Adrenal gland (tissue), 12 donors: Measurements from ENCODE around the gene PTDSS2. TPM values are rescaled to one million over a fixed set of nuclear protein-coding genes. Genes with fewer than 3 reads are reported as not detected.

Experiments
- DNase-seq, 7 donors: peaks; one replicate each; pipeline ENCODE4 v3.0.0-alpha.2; 2019 to 2020
- H3K27ac ChIP-seq, 5 donors: fragments of 200-600 bp; sonication (generic) in 4 of 5; 1 replicate in 3 of 5; 2 replicates in 2 of 5; pipeline versions ENCODE4 v1.5.1 to v1.8.0; 2016 to 2020; ENCODE audit warnings: mild to moderate bottlenecking in 1 of 5
- H3K27me3 ChIP-seq: fragments of 200-600 bp; 2 replicates; pipeline ENCODE4 v1.8.0; 2021
- H3K36me3 ChIP-seq, 2 donors: fragments of 200-600 bp; replicated peaks in 1 of 2; 1 replicate in 1 of 2; 2 replicates in 1 of 2; pipeline versions ENCODE4 v1.5.1 to v1.8.0; 2018 to 2022
- H3K4me1 ChIP-seq, 2 donors: fragments of 200-600 bp; replicated peaks in 1 of 2; 1 replicate in 1 of 2; 2 replicates in 1 of 2; pipeline versions ENCODE4 v1.5.1 to v1.8.0; 2018 to 2021
- H3K4me3 ChIP-seq, 4 donors: fragments of 200-600 bp; sonication (generic) in 3 of 4; one replicate each; pipeline ENCODE4 v1.5.1; 2016 to 2018
- H3K9me3 ChIP-seq, 3 donors: fragments of 200-600 bp; sonication (generic) in 1 of 3; replicated peaks in 1 of 3; 1 replicate in 2 of 3; 2 replicates in 1 of 3; pipeline versions ENCODE4 v1.5.1 to v1.8.0; 2016 to 2021
- CTCF ChIP-seq, 6 experiments: fragments of 450-650 bp in 4 of 6; fragments of 200-600 bp in 2 of 6; sonication (generic) in 1 of 6; IDR thresholded peaks; 1 replicate in 5 of 6; 2 replicates in 1 of 6; pipeline versions ENCODE4 v1.5.1 to v1.8.0; 2016 to 2021; ENCODE audit warnings: antibody characterized with exemption in 6 of 6, mild to moderate bottlenecking in 2 of 6, moderate library complexity in 1 of 6
- POLR2A ChIP-seq, 2 donors: fragments of 450-650 bp; IDR thresholded peaks; one replicate each; pipeline ENCODE4 v1.6.1; 2017; ENCODE audit warnings: antibody characterized with exemption in 2 of 2, mild to moderate bottlenecking in 2 of 2, moderate library complexity in 1 of 2
- WGBS, 4 donors: extraction: QIAGEN DNeasy Blood & Tissue Kit in 2 of 4; methylation state at CpG; one replicate each; pipeline versions ENCODE4 v1.1.5 to v1.1.7; 2013 to 2017; 5-methylcytosine and 5-hydroxymethylcytosine counted together
- intact Hi-C, 2 donors: fragments of 100-400 bp; cut with DNase I; formaldehyde crosslinking; loops; one replicate each; pipeline versions ENCODE4 v1.14.1 to v1.15.0; 2022 to 2023
- polyA plus RNA-seq, 3 donors: library from polyadenylated mRNA; stranded (reverse); fragments of 200-250 nt in 2 of 3; fragments of 350-450 nt in 1 of 3; fragmentation: Illumina TruSeq in 1 of 3; extraction: RNeasy Lipid Tissue Mini Kit (QIAGEN cat#74804) in 1 of 3; gene quantifications; one replicate each; pipeline ENCODE4 v1.2.3, GENCODE V29; 2013 to 2014
- total RNA-seq, 9 donors: library from RNA; depleted of rRNA in 4 of 9; stranded (reverse); fragments of >200 nt in 4 of 9; fragments of 120-200 nt in 1 of 9; fragmentation: NEBNext Ultra II Directional in 1 of 9; extraction: Animal tissue kit (Norgen Biotek cat#: 25700) in 1 of 9; gene quantifications; one replicate each; pipeline versions ENCODE4 v1.1.0 to v1.2.4, GENCODE V29; 2013 to 2023
- donor health status: healthy with polysubstance abuse.
- donor health status: Bipolar disorder and iron deficiency.
- donor health status: DM: yes; HTN: yes; CAD: no.
- donor health status: DM: no; HTN: no; CAD: no.
- donor health status: DM: no; HTN: no; CAD: no.
- donor health status: DM: yes; HTN: yes; CAD: no.

Gene PTDSS2
- total and polyA plus RNA-seq, 12 donors: 11.0 to 109 (median 44.7) TPM

- Histone ChIP-seq H3K27ac (no peak overlapping the region), H3K4me3 (no peak overlapping the region), H3K27me3 (no peaks in the 10 kb centered on the region), H3K9me3 (no peaks in the 10 kb centered on the region), H3K36me3 (peaks cover 0 to 27% of the 10 kb centered on the region in 2 donors), H3K4me1 (peaks cover 11 to 18% of the 10 kb centered on the region in 2 donors)
- TF ChIP-seq CTCF (IDR thresholded peaks at IDR 0.05) (no peak), POLR2A (IDR thresholded peaks at IDR 0.05) (no peak)
- no peak for DNase-seq
- intact Hi-C loops: no loop called here
- WGBS, 4 donors: 83 to 93% (median 91%) methylated on average over 11 to 18 of the region's 18 CpGs
Observed at GRCh38 chr11:531919-532526, 81.9 kb downstream of the PTDSS2 start.

- 87 to 89% (median 88%) methylated on average over 10 to 23 of the region's 23 CpGs for WGBS, 4 donors
- intact Hi-C loops: no loop called here
- H3K4me1 ChIP-seq: peaks cover 14 to 24% of the 10 kb centered on the region in 2 donors
- H3K36me3 ChIP-seq: peaks cover 0 to 27% of the 10 kb centered on the region in 2 donors
- no peaks in the 10 kb centered on the region for H3K9me3 ChIP-seq
- TF ChIP-seq POLR2A (IDR thresholded peaks at IDR 0.05): no peak
- TF ChIP-seq CTCF (IDR thresholded peaks at IDR 0.05): no peak
- no peak overlapping the region for H3K4me3 ChIP-seq
- DNase-seq: no peak
- H3K27ac ChIP-seq: no peak overlapping the region
- H3K27me3 ChIP-seq: no peaks in the 10 kb centered on the region
Observed at GRCh38 chr11:532527-532985, 82.5 kb downstream of the PTDSS2 start.

- Histone ChIP-seq H3K27me3 (no peaks in the 10 kb centered on the region), H3K36me3 (peaks cover 0 to 27% of the 10 kb centered on the region in 2 donors), H3K9me3 (no peaks in the 10 kb centered on the region), H3K4me3 (no peak overlapping the region), H3K27ac (no peak overlapping the region), H3K4me1 (peaks cover 14 to 26% of the 10 kb centered on the region in 2 donors)
- peak in 2 of 7 donors; percentile 14 to 22 for DNase-seq
- TF ChIP-seq CTCF (IDR thresholded peaks at IDR 0.05) (no peak), POLR2A (IDR thresholded peaks at IDR 0.05) (no peak)
- intact Hi-C loops: no loop called here
- 93 to 97% (median 94%) methylated on average over 3 to 33 of the region's 33 CpGs for WGBS, 4 donors
Observed at GRCh38 chr11:532986-533585, 83.0 kb downstream of the PTDSS2 start.

- H3K9me3 ChIP-seq: no peaks in the 10 kb centered on the region
- no peak for TF ChIP-seq POLR2A (IDR thresholded peaks at IDR 0.05)
- TF ChIP-seq CTCF (IDR thresholded peaks at IDR 0.05): no peak
- no peaks in the 10 kb centered on the region for H3K27me3 ChIP-seq
- H3K27ac ChIP-seq: no peak overlapping the region
- intact Hi-C loops: no loop called here
- peaks cover 14 to 26% of the 10 kb centered on the region in 2 donors for H3K4me1 ChIP-seq
- H3K36me3 ChIP-seq: peaks cover 0 to 27% of the 10 kb centered on the region in 2 donors
- peak overlapping the region in 1 of 4 donors; percentile 80 for H3K4me3 ChIP-seq
- 91 to 95% (median 94%) methylated on average over 12 to 37 of the region's 37 CpGs for WGBS, 4 donors
- DNase-seq: peak in 1 of 7 donors; percentile 18
Observed at GRCh38 chr11:533586-534395, 83.7 kb downstream of the PTDSS2 start.
